Activated CD8-positive, alpha-beta T cell treated with anti-CD3 and anti-CD28 coated beads for 36 hours (primary cell): ENCODE results near the gene IFNK. TPM values are rescaled to one million over a fixed set of nuclear protein-coding genes. Genes with fewer than 3 reads are reported as not detected.

Experiments used
- ATAC-seq: fragments of 200-7000 bp; cut with Tn5 transposase; one replicate; pipeline ENCODE4 v1.10.0; 2021; ENCODE audit warnings: mild to moderate bottlenecking, moderate library complexity
- CTCF ChIA-PET: fragments of 350-600 bp; sonication (Branson Sonifier 250); formaldehyde crosslinking; loops from one replicate; lab custom pipeline; 2021; ENCODE audit warnings: antibody characterized with exemption; lab: Charles Lee
- POLR2A ChIA-PET: fragments of 350-600 bp; sonication (Branson Sonifier 250); formaldehyde crosslinking; loops from one replicate; lab custom pipeline; 2021; ENCODE audit warnings: antibody characterized with exemption; lab: Charles Lee
- DNase-seq: peaks from one replicate; pipeline ENCODE4 v3.0.0-alpha.2; 2020
- H3K27ac Mint-ChIP-seq: one replicate; pipeline ENCODE4 v1.8.0; 2021; ENCODE audit warnings: mild to moderate bottlenecking, mixed read lengths
- H3K27me3 Mint-ChIP-seq: one replicate; pipeline ENCODE4 v1.8.0; 2021; ENCODE audit warnings: mixed read lengths
- H3K36me3 Mint-ChIP-seq: one replicate; pipeline ENCODE4 v1.8.0; 2021; ENCODE audit warnings: low read depth, mixed read lengths
- H3K4me1 Mint-ChIP-seq: one replicate; pipeline ENCODE4 v1.8.0; 2021; ENCODE audit warnings: low read depth, mixed read lengths
- H3K4me3 Mint-ChIP-seq: one replicate; pipeline ENCODE4 v1.8.0; 2021; ENCODE audit warnings: mild to moderate bottlenecking, moderate library complexity, mixed read lengths
- H3K9me3 Mint-ChIP-seq: one replicate; pipeline ENCODE4 v1.8.0; 2021; ENCODE audit warnings: mixed read lengths
- intact Hi-C: fragments of 100-400 bp; cut with micrococcal nuclease; formaldehyde crosslinking; loops from one replicate; pipeline ENCODE4 v1.10.0; 2022
- total RNA-seq, 2 experiments: library from RNA; stranded (reverse); gene quantifications; one replicate each; pipeline ENCODE4 v1.2.3, GENCODE V29; 2021
- TF ChIP-seq, protein P1 (sequence below): fragments of 200-600 bp; IDR thresholded peaks from one replicate; pipeline ENCODE4 v1.8.0; 2022; ENCODE audit warnings: antibody characterized with exemption, mild to moderate bottlenecking

The IFNK gene
- total RNA-seq, 2 experiments from 2014 or later: not detected

DNA sequence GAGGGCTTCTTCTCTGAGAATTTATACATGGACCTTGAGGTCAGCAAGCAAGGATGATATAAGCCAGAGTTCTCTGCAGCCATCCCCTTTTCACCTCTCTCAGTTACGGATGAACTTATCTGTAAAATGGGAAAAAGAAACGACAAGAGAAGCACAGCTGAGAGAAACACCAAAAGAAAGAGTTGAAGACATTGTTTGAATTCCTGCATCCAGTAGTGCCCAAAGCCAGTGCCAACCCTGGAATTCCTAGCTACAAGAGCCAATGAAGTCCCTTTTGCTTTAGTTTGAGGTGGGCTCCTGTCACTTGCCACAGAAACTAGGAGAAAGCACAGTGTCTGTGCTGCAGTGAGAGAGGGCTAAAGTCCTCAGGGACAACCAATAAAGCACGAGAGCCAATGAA, 12.1 kb downstream of the IFNK start:
- H3K4me1 Mint-ChIP-seq: no peaks in the 10 kb centered on the region
- ATAC-seq (no peak), DNase-seq (no peak)
- ChIA-PET CTCF (interaction anchor here (1.5 kb wide), 1 partner anchor 11 kb away, joined by 6 read pairs; no protein-coding TSS in a partner anchor), POLR2A (no interaction called here)
- H3K9me3 Mint-ChIP-seq: no peaks in the 10 kb centered on the region
- H3K36me3 Mint-ChIP-seq: no peaks in the 10 kb centered on the region
- TF ChIP-seq, protein P1, sequence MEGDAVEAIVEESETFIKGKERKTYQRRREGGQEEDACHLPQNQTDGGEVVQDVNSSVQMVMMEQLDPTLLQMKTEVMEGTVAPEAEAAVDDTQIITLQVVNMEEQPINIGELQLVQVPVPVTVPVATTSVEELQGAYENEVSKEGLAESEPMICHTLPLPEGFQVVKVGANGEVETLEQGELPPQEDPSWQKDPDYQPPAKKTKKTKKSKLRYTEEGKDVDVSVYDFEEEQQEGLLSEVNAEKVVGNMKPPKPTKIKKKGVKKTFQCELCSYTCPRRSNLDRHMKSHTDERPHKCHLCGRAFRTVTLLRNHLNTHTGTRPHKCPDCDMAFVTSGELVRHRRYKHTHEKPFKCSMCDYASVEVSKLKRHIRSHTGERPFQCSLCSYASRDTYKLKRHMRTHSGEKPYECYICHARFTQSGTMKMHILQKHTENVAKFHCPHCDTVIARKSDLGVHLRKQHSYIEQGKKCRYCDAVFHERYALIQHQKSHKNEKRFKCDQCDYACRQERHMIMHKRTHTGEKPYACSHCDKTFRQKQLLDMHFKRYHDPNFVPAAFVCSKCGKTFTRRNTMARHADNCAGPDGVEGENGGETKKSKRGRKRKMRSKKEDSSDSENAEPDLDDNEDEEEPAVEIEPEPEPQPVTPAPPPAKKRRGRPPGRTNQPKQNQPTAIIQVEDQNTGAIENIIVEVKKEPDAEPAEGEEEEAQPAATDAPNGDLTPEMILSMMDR: no peak
- no peak overlapping the region for H3K27ac Mint-ChIP-seq
- H3K27me3 Mint-ChIP-seq: no peaks in the 10 kb centered on the region
- H3K4me3 Mint-ChIP-seq: no peak overlapping the region
- intact Hi-C loops: no loop called here

DNA sequence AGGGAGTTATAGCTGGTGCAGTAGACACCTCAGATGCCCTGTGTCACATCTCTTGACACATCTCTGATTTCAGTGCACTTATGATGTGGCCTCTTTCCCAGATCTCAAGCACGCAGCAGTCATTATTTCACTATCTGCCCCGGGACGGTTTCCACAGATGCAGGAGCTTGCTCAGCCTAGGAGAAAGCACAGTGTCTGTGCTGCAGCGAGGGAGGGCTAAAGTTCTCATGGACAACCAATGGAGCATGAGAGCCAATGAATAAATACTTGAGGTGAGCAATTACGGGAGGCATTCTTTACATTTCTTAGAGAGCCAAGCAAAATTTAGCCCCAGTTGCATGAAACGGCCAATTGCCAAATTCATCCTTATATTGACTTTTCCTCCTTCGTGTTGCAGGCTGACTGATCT, 12.9 kb downstream of the IFNK start:
- DNase-seq: no peak
- peaks cover 3% of the 10 kb centered on the region for H3K36me3 Mint-ChIP-seq
- H3K9me3 Mint-ChIP-seq: no peaks in the 10 kb centered on the region
- no peak overlapping the region for H3K27ac Mint-ChIP-seq
- no peaks in the 10 kb centered on the region for H3K4me1 Mint-ChIP-seq
- ChIA-PET CTCF (interaction anchor here (1.5 kb wide), 1 partner anchor 10 kb away, joined by 6 read pairs; no protein-coding TSS in a partner anchor), POLR2A (no interaction called here)
- no peak for ATAC-seq
- TF ChIP-seq, protein P1: no peak
- no peaks in the 10 kb centered on the region for H3K27me3 Mint-ChIP-seq
- intact Hi-C loops: no loop called here
- no peak overlapping the region for H3K4me3 Mint-ChIP-seq

DNA sequence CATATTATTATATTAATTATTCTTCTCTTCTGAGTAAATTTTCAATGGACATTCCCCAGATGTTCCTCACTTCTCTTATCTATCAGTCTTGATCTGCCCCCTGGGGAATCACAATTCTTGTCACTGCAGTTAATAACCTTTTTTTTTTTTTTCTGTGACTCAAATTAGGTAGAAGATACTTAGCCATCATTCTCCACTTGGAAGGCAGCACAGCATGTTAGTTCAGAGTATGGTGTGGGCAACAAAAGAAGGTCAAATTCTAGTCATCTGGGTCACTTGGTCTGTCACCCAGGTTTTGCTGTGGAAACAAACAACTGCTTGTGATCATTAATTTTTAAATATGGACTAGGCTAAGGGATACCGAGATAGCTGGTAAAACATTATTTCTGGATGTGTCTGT, 13.7 kb downstream of the IFNK start:
- ChIA-PET POLR2A (no interaction called here), CTCF (interaction anchor here (0.6 kb wide), 1 partner anchor 8 kb away, joined by 3 read pairs; the partner anchor contains the start of gene MOB3B)
- H3K27me3 Mint-ChIP-seq: no peaks in the 10 kb centered on the region
- intact Hi-C loops: no loop called here
- DNase-seq (no peak), ATAC-seq (no peak)
- no peak overlapping the region for H3K27ac Mint-ChIP-seq
- no peaks in the 10 kb centered on the region for H3K4me1 Mint-ChIP-seq
- no peaks in the 10 kb centered on the region for H3K9me3 Mint-ChIP-seq
- no peak overlapping the region for H3K4me3 Mint-ChIP-seq
- peaks cover 3% of the 10 kb centered on the region for H3K36me3 Mint-ChIP-seq
- TF ChIP-seq, protein P1: no peak

DNA sequence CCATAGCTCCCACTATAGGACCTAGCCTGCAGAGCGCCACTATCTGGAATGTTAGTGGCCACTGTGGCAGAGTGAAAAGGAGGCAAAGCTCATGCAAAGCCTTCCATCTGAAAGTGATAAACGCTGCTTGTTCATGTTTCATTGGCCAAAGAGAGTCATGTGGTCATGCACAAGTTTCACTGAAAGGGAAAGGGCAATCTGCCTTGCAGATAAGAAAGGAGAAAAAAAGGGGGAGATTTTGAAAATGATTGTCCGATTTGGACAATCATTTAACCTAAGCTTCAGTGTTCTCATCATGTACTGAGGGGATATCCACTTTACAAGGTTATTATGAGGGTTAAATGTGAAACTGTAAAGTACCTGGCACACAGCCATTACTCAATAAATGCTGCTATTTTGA, 14.6 kb downstream of the IFNK start:
- POLR2A ChIA-PET: no interaction called here
- no peak overlapping the region for H3K4me3 Mint-ChIP-seq
- DNase-seq (no peak), ATAC-seq (no peak)
- no peak overlapping the region for H3K27ac Mint-ChIP-seq
- TF ChIP-seq, protein P1: no peak
- no peaks in the 10 kb centered on the region for H3K4me1 Mint-ChIP-seq
- intact Hi-C loops: no loop called here
- no peaks in the 10 kb centered on the region for H3K27me3 Mint-ChIP-seq
- CTCF ChIA-PET: no interaction called here
- peaks cover 5% of the 10 kb centered on the region for H3K36me3 Mint-ChIP-seq
- no peaks in the 10 kb centered on the region for H3K9me3 Mint-ChIP-seq

DNA sequence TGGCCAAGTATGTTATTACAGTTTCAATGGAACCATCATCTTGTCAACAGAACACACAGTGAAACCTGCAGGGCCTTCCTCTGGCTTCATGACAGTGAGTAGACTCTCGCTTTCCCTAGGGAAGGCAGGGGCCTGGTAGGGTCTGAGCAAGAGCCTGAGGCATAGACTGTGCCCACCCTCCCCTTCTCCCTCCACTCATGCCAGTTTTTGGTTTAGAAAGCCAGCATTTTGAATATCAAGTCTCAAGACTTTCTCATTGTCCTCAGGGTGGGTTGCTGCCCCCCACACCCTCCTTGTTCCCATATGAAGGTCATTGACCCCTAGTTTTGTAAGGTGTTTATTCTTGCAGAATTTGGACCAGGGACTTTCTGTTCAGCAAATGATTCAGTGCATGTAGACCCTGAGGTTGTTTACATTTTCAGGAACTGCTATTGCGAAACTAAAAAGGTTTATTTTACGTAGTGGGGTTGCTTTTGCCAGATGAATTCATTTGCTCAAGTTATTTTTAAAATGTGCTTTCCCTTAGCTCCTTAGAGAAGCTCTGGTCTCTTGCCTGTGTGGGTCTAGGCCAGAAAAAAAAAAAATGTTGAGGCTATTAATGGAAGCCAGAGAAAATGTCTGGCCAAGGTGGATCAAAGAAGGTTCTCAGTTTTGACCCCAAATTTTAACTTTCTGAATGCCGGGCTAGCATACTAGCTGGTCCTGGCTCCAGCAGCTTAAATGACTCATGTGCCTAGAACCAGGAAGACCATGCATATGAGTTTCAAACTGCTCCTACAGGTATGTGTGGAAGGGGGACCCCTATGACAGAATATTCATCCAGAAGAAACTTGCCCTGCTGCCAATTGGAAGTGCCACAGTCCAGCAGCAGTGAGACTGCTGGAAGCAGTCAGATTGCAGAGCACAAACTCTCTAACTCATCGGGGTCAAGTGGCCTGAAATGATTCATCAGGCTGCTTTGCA, 15.7 kb downstream of the IFNK start:
- H3K4me3 Mint-ChIP-seq: no peak overlapping the region
- no peak for DNase-seq
- no peaks in the 10 kb centered on the region for H3K27me3 Mint-ChIP-seq
- peaks cover 8% of the 10 kb centered on the region for H3K36me3 Mint-ChIP-seq
- ChIA-PET POLR2A (no interaction called here), CTCF (no interaction called here)
- no peaks in the 10 kb centered on the region for H3K9me3 Mint-ChIP-seq
- no peak for ATAC-seq
- TF ChIP-seq, protein P1: no peak
- intact Hi-C loops: no loop called here
- H3K4me1 Mint-ChIP-seq: no peaks in the 10 kb centered on the region
- H3K27ac Mint-ChIP-seq: no peak overlapping the region
